Measurements from ENCODE around the gene MPST.

The MPST gene

GRCh38 chr22:37019309-37020191, at the start of gene MPST, which contains the start of gene TST:
TSS of gene MPST (plus strand) at chr22:37019742. CDS start at chr22:37019837, 95 bp downstream.
TSS of gene TST (minus strand) at chr22:37019447. CDS start at chr22:37018732, 715 bp downstream.
- DNase-seq (ENCODE audit: low read depth), result peak; percentile 61
- TF ChIP-seq, protein P1, sequence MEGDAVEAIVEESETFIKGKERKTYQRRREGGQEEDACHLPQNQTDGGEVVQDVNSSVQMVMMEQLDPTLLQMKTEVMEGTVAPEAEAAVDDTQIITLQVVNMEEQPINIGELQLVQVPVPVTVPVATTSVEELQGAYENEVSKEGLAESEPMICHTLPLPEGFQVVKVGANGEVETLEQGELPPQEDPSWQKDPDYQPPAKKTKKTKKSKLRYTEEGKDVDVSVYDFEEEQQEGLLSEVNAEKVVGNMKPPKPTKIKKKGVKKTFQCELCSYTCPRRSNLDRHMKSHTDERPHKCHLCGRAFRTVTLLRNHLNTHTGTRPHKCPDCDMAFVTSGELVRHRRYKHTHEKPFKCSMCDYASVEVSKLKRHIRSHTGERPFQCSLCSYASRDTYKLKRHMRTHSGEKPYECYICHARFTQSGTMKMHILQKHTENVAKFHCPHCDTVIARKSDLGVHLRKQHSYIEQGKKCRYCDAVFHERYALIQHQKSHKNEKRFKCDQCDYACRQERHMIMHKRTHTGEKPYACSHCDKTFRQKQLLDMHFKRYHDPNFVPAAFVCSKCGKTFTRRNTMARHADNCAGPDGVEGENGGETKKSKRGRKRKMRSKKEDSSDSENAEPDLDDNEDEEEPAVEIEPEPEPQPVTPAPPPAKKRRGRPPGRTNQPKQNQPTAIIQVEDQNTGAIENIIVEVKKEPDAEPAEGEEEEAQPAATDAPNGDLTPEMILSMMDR (conservative IDR thresholded peaks at IDR 0.05; ENCODE audit: low read length), result no peak
- H3K4me3 ChIP-seq (ENCODE audit: low read length), result peak within 1 kb of the TSS; percentile 73

DNA sequence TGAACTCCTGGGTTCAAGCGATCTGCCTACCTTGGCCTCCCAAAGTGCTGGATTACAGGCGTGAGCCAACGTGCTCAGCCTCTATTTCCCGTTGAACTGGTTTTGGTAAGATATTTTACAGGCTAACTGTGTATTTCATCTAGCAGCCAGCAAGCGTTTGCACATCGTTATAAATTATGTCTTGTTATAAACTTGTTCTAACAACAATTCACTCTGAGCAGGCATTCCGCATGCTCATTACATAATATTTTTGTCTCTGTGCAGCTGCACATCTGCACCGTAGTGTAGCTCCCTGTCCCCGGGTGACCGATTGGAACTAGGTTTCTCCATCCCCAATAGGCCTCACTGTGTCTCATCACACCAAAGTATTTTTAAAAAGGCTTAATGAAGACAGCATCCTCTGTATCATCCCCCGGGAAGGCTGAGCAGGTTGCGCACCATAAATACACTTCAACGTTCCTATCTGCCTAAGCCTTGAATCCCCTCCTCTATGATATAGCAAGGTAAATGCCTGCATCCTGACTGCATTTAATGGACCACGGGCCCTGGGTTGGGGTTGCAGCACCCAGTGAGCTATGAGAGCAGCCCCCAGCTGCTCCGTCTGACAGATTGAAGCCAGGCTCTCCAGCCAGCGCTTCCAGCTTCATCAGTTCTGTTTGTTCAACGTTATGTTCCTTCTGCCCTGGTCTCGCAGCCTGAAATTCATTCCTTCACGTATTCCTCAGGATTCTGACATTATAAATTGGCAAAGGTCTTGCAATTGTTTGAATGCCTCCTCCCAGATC, 48.0 kb upstream of the MPST start:
- DNase-seq (ENCODE audit: low read depth), result no peak
- TF ChIP-seq, protein P1 (conservative IDR thresholded peaks at IDR 0.05; ENCODE audit: low read length), result no peak

DNA sequence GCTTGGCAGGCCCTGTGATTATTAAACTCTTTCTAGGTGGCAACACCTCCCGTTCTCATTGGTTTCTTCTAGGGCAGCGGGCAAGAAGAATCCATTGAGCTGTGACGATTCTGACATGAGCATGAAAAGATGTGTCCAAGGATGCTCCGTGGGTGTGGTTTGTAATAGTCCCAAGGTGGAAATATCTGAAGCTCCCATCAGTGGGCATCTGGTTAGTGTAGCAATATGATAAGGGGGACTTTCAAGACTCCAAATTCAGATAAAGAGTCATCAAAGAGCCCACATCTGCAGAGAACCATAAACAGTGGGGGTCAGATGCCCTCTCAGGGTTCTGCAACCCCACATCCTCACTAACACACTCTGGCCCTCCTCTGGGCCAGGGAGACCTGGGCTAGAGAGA, 42.9 kb upstream of the MPST start:
- no peak overlapping the region for H3K4me3 ChIP-seq (ENCODE audit: low read length)
- TF ChIP-seq, protein P1 (conservative IDR thresholded peaks at IDR 0.05; ENCODE audit: low read length), result no peak
- DNase-seq (ENCODE audit: low read depth), result no peak

More for the DNA sequence above, 48.0 kb upstream of the MPST start:
- no peak overlapping the region for H3K4me3 ChIP-seq (ENCODE audit: low read length)

GRCh38 chr22:36977401-36977861, 42.1 kb upstream of the MPST start:
- DNase-seq (ENCODE audit: low read depth), result peak; percentile 25
- TF ChIP-seq, protein P1 (conservative IDR thresholded peaks at IDR 0.05; ENCODE audit: low read length), result peak; percentile 44
- H3K4me3 ChIP-seq (ENCODE audit: low read length), result peak overlapping the region; percentile 60

- DNase-seq (ENCODE audit: low read depth), result peak; percentile 81
- H3K4me3 ChIP-seq (ENCODE audit: low read length), result peak overlapping the region; percentile 60
- TF ChIP-seq, protein P1 (conservative IDR thresholded peaks at IDR 0.05; ENCODE audit: low read length), result peak; percentile 82
Measured at GRCh38 chr22:36977947-36978660, 41.4 kb upstream of the MPST start.

DNA sequence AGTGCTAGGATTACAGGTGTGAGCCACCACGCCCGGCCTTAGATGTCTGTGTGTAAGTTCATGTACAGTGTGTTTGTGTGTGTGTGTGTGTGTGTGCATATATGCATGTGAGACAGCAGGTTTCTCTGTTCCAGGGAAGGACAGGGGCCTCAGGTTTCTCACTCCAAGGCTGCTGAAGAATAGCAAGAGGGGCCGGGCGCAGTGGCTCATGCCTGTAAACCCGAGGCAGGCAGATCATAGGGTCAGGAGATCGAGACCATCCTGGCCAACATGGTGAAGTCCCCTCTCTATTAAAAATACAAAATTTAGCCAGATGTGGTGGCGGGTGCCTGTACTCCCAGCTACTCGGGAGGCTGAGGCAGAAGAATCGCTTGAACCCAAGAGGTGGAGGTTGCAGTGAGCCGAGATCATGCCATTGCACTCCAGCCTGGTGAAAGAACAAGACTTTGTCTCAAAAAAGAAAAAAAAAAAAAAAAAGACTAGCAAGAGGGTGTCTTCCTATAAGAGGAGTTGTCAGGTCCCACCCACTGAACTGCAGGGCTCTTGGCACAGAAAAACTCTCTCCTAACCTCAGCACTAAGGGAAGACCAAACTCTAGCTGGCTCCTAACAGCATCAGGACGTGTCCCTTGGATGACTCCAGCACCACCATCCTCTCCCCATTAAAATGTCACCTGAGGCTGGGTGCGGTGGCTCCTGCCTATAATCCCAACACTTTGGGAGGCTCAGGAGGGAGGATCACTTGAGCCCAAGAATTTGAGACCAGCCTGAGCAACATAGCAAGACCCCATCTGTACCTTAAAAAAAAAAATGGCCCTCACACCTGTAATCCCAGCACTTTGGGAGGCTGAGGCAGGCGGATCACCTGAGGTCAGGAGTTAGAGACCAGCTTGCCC, 40.3 kb upstream of the MPST start:
- TF ChIP-seq, protein P1 (conservative IDR thresholded peaks at IDR 0.05; ENCODE audit: low read length), result no peak
- no peak for DNase-seq (ENCODE audit: low read depth)
- no peak overlapping the region for H3K4me3 ChIP-seq (ENCODE audit: low read length)
